C4-2B (cell line): ENCODE measurements around the gene BLID.

ENCODE experiments used
- H3K27ac ChIP-seq: fragments of 450-650 bp; 2 replicates; pipeline ENCODE4 v1.5.1; 2017
- ZFX ChIP-seq: fragments of 450-650 bp; IDR thresholded peaks from 2 replicates; pipeline ENCODE4 v1.6.1; 2017
- TF ChIP-seq, protein P1 (sequence below): fragments of 450-650 bp; conservative IDR thresholded peaks from 2 replicates; pipeline ENCODE4 v1.5.1; 2017; ENCODE audit warnings: mild to moderate bottlenecking

Gene BLID

GRCh38 chr11:122149202-122149601, 33.2 kb upstream of the BLID start:
- no peak for TF ChIP-seq ZFX
- TF ChIP-seq, protein P1, sequence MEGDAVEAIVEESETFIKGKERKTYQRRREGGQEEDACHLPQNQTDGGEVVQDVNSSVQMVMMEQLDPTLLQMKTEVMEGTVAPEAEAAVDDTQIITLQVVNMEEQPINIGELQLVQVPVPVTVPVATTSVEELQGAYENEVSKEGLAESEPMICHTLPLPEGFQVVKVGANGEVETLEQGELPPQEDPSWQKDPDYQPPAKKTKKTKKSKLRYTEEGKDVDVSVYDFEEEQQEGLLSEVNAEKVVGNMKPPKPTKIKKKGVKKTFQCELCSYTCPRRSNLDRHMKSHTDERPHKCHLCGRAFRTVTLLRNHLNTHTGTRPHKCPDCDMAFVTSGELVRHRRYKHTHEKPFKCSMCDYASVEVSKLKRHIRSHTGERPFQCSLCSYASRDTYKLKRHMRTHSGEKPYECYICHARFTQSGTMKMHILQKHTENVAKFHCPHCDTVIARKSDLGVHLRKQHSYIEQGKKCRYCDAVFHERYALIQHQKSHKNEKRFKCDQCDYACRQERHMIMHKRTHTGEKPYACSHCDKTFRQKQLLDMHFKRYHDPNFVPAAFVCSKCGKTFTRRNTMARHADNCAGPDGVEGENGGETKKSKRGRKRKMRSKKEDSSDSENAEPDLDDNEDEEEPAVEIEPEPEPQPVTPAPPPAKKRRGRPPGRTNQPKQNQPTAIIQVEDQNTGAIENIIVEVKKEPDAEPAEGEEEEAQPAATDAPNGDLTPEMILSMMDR: no peak
- no peak overlapping the region for H3K27ac ChIP-seq

DNA sequence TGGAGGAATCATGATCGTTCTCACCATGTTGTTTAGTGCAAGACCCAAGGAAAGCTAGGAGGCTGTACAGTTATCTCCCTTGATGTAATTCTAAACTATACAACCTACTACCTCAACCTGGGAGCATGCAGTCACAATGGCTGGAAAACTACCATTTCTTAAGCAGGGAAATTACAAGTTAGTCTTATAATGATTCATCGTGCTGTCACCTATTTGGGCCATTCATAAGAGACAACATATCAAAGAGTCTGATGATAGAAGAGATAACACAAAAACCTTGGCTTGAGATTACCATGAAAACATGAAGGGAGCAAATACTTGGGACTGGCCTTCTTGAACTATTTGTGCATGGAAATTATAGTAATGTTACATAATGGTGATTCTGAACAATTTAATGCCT, 30.5 kb upstream of the BLID start:
- TF ChIP-seq, protein P1: no peak
- TF ChIP-seq ZFX: no peak
- no peak overlapping the region for H3K27ac ChIP-seq

DNA sequence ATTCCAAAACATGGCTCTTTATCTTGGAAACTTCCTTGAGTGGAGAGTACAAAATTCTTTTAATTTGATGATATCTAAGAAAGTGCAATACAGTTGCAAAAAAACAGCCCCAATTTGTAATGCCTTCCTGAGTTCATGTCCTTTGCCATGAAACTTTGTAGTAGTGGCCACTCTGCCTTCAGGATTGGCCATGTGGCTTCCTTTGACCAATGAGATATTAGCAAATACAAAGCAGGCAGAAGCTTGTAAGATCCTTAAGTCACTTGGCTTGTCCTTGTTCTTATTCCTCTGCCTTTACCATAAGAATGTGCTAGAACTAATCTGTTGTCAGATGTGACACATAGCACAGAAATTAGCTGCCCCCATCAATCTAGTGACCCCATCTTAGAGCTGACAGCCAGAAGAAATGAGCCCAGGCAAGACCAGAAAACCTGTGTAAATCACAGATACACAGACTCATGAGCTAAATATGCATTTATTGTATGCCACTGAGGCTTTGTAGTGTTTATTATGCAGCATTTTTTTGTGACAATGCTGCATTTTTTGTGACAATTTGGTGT, 29.8 kb upstream of the BLID start:
- H3K27ac ChIP-seq: no peak overlapping the region
- TF ChIP-seq, protein P1: no peak
- TF ChIP-seq ZFX: no peak

DNA sequence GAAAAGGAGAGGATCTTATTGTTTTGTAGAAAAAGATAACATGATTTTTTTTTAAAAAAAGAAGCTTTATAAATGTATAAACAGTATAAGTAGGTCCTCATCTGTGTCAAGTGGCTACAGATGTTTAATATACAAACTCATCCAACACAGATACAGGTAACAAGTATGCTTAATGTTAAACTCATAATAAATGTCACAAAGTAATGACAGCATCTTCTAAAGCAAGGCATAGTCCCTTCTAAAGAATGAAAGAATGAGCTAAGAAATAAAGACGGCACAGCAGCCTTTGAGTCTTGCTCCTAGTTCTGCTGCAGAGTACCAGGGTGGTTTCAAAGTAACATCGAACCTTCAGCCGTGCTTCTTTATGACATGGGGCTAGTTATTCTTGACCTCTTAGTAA, 28.7 kb upstream of the BLID start:
- H3K27ac ChIP-seq: no peak overlapping the region
- no peak for TF ChIP-seq ZFX
- TF ChIP-seq, protein P1: no peak

- no peak overlapping the region for H3K27ac ChIP-seq
- TF ChIP-seq, protein P1: no peak
- no peak for TF ChIP-seq ZFX
These were observed 25.7 kb upstream of the BLID start for GRCh38 chr11:122141725-122142124.

DNA sequence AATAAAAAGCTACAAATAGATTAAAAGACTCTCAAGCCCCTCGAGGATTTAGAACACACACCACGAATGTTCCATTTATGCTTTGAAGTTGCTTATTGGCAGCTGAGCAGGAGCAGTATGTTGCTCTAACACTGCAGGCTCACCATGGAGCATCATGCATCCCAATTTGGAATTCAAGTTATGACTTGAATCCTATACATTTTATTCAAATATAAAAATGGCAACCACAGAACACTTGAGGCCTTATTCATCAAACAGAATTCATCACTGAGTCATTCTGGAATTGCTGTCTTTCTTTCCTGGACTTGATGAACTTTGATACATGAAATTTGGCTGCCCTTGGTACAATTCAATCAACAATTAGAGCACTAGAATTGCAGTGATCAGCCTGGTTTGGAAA, 24.5 kb upstream of the BLID start:
- no peak overlapping the region for H3K27ac ChIP-seq
- TF ChIP-seq, protein P1: no peak
- no peak for TF ChIP-seq ZFX

DNA sequence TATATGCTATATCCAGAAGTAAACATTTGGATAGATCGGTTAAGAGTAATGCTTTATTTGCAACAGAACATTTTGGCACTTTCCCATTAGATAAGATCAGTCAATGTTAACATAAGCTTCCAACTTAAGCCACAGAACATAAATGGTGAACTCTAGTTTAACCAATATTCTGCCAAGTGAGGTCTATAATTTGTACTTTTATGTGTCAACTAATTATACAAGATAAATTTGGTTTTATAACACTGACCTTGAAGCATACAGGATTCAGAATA, 23.5 kb upstream of the BLID start:
- TF ChIP-seq, protein P1: no peak
- no peak for TF ChIP-seq ZFX
- H3K27ac ChIP-seq: no peak overlapping the region
